PC-9 (cell line): ENCODE results near the gene ALPK3.

ENCODE experiments used
- EZH2 ChIP-seq: fragments of 200-600 bp; sonication (generic); IDR thresholded peaks from 2 replicates; pipeline ENCODE4 v1.8.0; 2017; ENCODE audit warnings: antibody characterized with exemption, low read depth
- TF ChIP-seq, protein P1 (sequence below): fragments of 200-600 bp; sonication (generic); conservative IDR thresholded peaks from 2 replicates; pipeline ENCODE4 v1.6.1; 2017; ENCODE audit warnings: mixed run types, antibody characterized with exemption, mild to moderate bottlenecking, moderate library complexity

DNA sequence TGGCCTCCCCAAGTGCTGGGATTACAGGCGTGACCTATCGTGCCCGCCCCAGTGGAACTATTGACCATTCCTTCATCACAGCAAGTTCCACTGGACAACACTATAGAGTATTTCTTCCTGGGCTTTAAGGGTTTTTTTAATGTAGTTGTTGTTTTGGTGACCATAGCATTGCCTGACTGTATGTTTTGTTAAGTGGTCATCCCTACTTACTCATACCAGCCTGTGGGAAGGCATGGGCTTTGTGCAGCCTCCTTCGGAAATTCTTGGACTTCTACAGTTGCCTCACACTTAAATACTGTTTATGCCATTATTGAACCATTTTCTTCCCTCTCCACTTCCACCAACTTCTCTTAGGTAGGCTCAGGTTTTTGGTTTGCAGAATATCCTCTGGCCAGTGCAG lies 19.9 kb upstream of the ALPK3 start:
- TF ChIP-seq, protein P1, sequence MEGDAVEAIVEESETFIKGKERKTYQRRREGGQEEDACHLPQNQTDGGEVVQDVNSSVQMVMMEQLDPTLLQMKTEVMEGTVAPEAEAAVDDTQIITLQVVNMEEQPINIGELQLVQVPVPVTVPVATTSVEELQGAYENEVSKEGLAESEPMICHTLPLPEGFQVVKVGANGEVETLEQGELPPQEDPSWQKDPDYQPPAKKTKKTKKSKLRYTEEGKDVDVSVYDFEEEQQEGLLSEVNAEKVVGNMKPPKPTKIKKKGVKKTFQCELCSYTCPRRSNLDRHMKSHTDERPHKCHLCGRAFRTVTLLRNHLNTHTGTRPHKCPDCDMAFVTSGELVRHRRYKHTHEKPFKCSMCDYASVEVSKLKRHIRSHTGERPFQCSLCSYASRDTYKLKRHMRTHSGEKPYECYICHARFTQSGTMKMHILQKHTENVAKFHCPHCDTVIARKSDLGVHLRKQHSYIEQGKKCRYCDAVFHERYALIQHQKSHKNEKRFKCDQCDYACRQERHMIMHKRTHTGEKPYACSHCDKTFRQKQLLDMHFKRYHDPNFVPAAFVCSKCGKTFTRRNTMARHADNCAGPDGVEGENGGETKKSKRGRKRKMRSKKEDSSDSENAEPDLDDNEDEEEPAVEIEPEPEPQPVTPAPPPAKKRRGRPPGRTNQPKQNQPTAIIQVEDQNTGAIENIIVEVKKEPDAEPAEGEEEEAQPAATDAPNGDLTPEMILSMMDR, result no peak
- no peak for TF ChIP-seq EZH2
